GM18511 (cell line): ENCODE results near the gene PLXDC2.
"Not testable (repeated sequence)": the region's sequence is repeated elsewhere in the genome, so short reads cannot be mapped to it uniquely, and the experiment has no call there.

ENCODE experiments used
- ATAC-seq: cut with Tn5 transposase; IDR thresholded peaks from one replicate; pipeline ENCODE4 v1.9.1; 2021; ENCODE audit warnings: mild to moderate bottlenecking, moderate library complexity; ENCODE audit not compliant: unreplicated experiment

Gene PLXDC2

GRCh38 chr10:20013991-20014750 is 197.9 kb downstream of the PLXDC2 start:
- no peak for ATAC-seq

- ATAC-seq, result no peak
Measured at GRCh38 chr10:20017961-20018360, 201.7 kb downstream of the PLXDC2 start.

GRCh38 chr10:20020677-20021076 is 204.4 kb downstream of the PLXDC2 start:
- no peak for ATAC-seq

GRCh38 chr10:20029523-20029922 is 213.3 kb downstream of the PLXDC2 start:
- ATAC-seq, result no peak

- ATAC-seq, result no peak
Measured at GRCh38 chr10:20033476-20033875, 217.2 kb downstream of the PLXDC2 start.

GRCh38 chr10:20034732-20035131 is 218.5 kb downstream of the PLXDC2 start:
- ATAC-seq, result no peak

GRCh38 chr10:20040012-20040411 is 223.8 kb downstream of the PLXDC2 start:
- no peak for ATAC-seq

- ATAC-seq, result no peak
Measured at GRCh38 chr10:20041931-20042330, 225.7 kb downstream of the PLXDC2 start.

GRCh38 chr10:20045100-20045499 is 228.9 kb downstream of the PLXDC2 start:
- ATAC-seq, result not testable (repeated sequence)

- no peak for ATAC-seq
Measured at GRCh38 chr10:20048161-20048560, 231.9 kb downstream of the PLXDC2 start.

GRCh38 chr10:20058135-20058534 is 241.9 kb downstream of the PLXDC2 start:
- no peak for ATAC-seq

- no peak for ATAC-seq
Measured at GRCh38 chr10:20059084-20059835, 243.0 kb downstream of the PLXDC2 start.

GRCh38 chr10:20065814-20066213 is 249.6 kb downstream of the PLXDC2 start:
- no peak for ATAC-seq

GRCh38 chr10:20073167-20073566 is 256.9 kb downstream of the PLXDC2 start:
- ATAC-seq, result no peak

- ATAC-seq, result no peak
Measured at GRCh38 chr10:20075713-20076112, 259.5 kb downstream of the PLXDC2 start.

- ATAC-seq, result no peak
Measured at GRCh38 chr10:20084451-20084850, 268.2 kb downstream of the PLXDC2 start.

- no peak for ATAC-seq
Measured at GRCh38 chr10:20085115-20085514, 268.9 kb downstream of the PLXDC2 start.

- no peak for ATAC-seq
Measured at GRCh38 chr10:20087353-20087752, 271.1 kb downstream of the PLXDC2 start.

GRCh38 chr10:20088061-20088701 is 271.9 kb downstream of the PLXDC2 start:
- ATAC-seq, result no peak

GRCh38 chr10:20089879-20090278 is 273.6 kb downstream of the PLXDC2 start:
- no peak for ATAC-seq

- no peak for ATAC-seq
Measured at GRCh38 chr10:20090831-20091230, 274.6 kb downstream of the PLXDC2 start.

GRCh38 chr10:20091698-20092097 is 275.5 kb downstream of the PLXDC2 start:
- ATAC-seq, result no peak
